VCaP (cell line): ENCODE results near the gene SLCO1C1.

ENCODE experiments used
- H3K27ac ChIP-seq: fragments of 450-650 bp; 2 replicates; pipeline ENCODE4 v1.5.1; 2017
- CTCF ChIP-seq: fragments of 450-650 bp; conservative IDR thresholded peaks from 2 replicates; pipeline ENCODE4 v1.5.1; 2017; ENCODE audit warnings: mild to moderate bottlenecking, moderate library complexity

SLCO1C1 gene

GRCh38 chr12:20701106-20701505 is 6.0 kb downstream of the SLCO1C1 start:
- peak overlapping the region; percentile 19; the same call in 1 of the 2 replicates for H3K27ac ChIP-seq
- TF ChIP-seq CTCF, result no peak

GRCh38 chr12:20704860-20705259 is 9.7 kb downstream of the SLCO1C1 start:
- no peak overlapping the region for H3K27ac ChIP-seq

GRCh38 chr12:20711846-20712245 is 16.7 kb downstream of the SLCO1C1 start:
- TF ChIP-seq CTCF, result no peak
- H3K27ac ChIP-seq, result no peak overlapping the region

More at GRCh38 chr12:20704860-20705259, 9.7 kb downstream of the SLCO1C1 start:
- TF ChIP-seq CTCF, result no peak

- H3K27ac ChIP-seq, result peak overlapping the region; percentile 44
- peak; percentile 65 for TF ChIP-seq CTCF
These were observed 20.9 kb downstream of the SLCO1C1 start for GRCh38 chr12:20716037-20716436.

GRCh38 chr12:20716985-20717384 is 21.9 kb downstream of the SLCO1C1 start:
- TF ChIP-seq CTCF, result no peak
- peak overlapping the region; percentile 44; the same call in 1 of the 2 replicates for H3K27ac ChIP-seq

GRCh38 chr12:20718294-20718693 is 23.2 kb downstream of the SLCO1C1 start:
- no peak overlapping the region; the same call in 1 of the 2 replicates for H3K27ac ChIP-seq
- TF ChIP-seq CTCF, result no peak

- H3K27ac ChIP-seq, result peak overlapping the region; percentile 20
- no peak for TF ChIP-seq CTCF
These were observed 27.0 kb downstream of the SLCO1C1 start for GRCh38 chr12:20722142-20722541.

- peak; percentile 19; the same call in 1 of the 2 replicates for TF ChIP-seq CTCF
- H3K27ac ChIP-seq, result no peak overlapping the region
These were observed 36.1 kb downstream of the SLCO1C1 start for GRCh38 chr12:20731274-20731673.
